ENCODE data around the gene TUBA1B.

DNA sequence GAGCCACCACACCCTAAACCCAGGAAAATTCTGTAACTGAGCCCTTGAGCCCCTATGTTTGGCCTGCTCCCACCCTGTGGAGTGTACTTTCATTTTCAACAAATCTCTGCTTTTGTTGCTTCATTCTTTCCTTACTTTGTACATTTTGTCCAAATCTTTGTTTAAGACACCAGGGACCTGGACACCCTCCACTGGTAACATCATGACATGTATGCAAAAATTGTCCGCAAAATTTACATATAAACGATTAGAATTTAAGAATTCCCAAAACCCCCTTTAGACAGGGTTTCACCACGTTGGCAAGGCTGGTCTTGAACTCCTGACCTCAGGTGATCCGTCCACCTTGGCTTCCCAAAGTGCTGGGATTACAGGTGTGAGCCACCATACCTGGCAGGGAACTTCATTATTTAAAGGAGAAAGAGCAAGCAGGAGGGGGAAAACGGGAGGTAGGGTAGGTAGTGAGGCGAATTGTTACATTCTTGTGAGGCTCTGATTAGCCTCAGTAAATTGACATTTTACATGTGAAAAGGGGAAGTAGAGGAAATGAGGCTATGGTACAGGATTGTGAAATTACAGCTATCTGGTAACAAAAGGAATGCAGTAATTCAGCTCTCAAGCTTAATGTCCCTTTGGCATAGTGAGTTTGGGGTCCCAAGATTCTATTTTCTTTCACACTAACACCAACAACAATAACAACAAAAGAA is 30.0 kb upstream of the TUBA1B start:
- TF ChIP-seq, protein P1, sequence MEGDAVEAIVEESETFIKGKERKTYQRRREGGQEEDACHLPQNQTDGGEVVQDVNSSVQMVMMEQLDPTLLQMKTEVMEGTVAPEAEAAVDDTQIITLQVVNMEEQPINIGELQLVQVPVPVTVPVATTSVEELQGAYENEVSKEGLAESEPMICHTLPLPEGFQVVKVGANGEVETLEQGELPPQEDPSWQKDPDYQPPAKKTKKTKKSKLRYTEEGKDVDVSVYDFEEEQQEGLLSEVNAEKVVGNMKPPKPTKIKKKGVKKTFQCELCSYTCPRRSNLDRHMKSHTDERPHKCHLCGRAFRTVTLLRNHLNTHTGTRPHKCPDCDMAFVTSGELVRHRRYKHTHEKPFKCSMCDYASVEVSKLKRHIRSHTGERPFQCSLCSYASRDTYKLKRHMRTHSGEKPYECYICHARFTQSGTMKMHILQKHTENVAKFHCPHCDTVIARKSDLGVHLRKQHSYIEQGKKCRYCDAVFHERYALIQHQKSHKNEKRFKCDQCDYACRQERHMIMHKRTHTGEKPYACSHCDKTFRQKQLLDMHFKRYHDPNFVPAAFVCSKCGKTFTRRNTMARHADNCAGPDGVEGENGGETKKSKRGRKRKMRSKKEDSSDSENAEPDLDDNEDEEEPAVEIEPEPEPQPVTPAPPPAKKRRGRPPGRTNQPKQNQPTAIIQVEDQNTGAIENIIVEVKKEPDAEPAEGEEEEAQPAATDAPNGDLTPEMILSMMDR (conservative IDR thresholded peaks at IDR 0.05; ENCODE audit: low read length) = no peak
- TF ChIP-seq EZH2phosphoT487 (IDR thresholded peaks at IDR 0.05; ENCODE audit: borderline replicate concordance, low read depth, low read length) = no peak
